ENCODE measurements around the gene ANAPC7.
"Not testable (repeated sequence)": the region's sequence is repeated elsewhere in the genome, so short reads cannot be mapped to it uniquely, and the experiment has no call there.

Gene ANAPC7

GRCh38 chr12:110373425-110373824 is 30.1 kb downstream of the ANAPC7 start:
- no peak for DNase-seq

- no peak for DNase-seq
These were observed 30.5 kb downstream of the ANAPC7 start for GRCh38 chr12:110373025-110373424.

- DNase-seq = no peak
These were observed 31.5 kb downstream of the ANAPC7 start for GRCh38 chr12:110372056-110372425.

GRCh38 chr12:110371408-110372055 is 32.0 kb downstream of the ANAPC7 start:
- no peak for DNase-seq

GRCh38 chr12:110370732-110371231 is 32.7 kb downstream of the ANAPC7 start:
- no peak for DNase-seq

- no peak for DNase-seq
These were observed 33.5 kb downstream of the ANAPC7 start for GRCh38 chr12:110369992-110370391.

- DNase-seq = no peak
These were observed 36.2 kb downstream of the ANAPC7 start for GRCh38 chr12:110367181-110367864.

GRCh38 chr12:110366321-110367142 is 37.0 kb downstream of the ANAPC7 start:
- no peak for DNase-seq

- no peak for DNase-seq
These were observed 37.8 kb downstream of the ANAPC7 start for GRCh38 chr12:110365489-110366320.

GRCh38 chr12:110361216-110361615 is 42.3 kb downstream of the ANAPC7 start:
- no peak for DNase-seq

GRCh38 chr12:110358384-110359097 is 45.0 kb downstream of the ANAPC7 start:
- not testable (repeated sequence) for DNase-seq

GRCh38 chr12:110355073-110355472 is 48.4 kb downstream of the ANAPC7 start:
- DNase-seq = peak in 1 of 2 experiments; percentile 27

GRCh38 chr12:110354172-110354780 is 49.2 kb downstream of the ANAPC7 start:
- no peak for DNase-seq

GRCh38 chr12:110353211-110353965 is 50.1 kb downstream of the ANAPC7 start:
- no peak for DNase-seq

GRCh38 chr12:110352401-110352800 is 51.1 kb downstream of the ANAPC7 start:
- no peak for DNase-seq

- DNase-seq = no peak
These were observed 52.4 kb downstream of the ANAPC7 start for GRCh38 chr12:110351119-110351518.

GRCh38 chr12:110349514-110350151 is 53.9 kb downstream of the ANAPC7 start:
- peak; percentile 21 to 36 for DNase-seq

GRCh38 chr12:110349096-110349495 is 54.4 kb downstream of the ANAPC7 start:
- DNase-seq = no peak

GRCh38 chr12:110348431-110349059 is 55.0 kb downstream of the ANAPC7 start:
- DNase-seq = no peak

GRCh38 chr12:110347767-110348166 is 55.7 kb downstream of the ANAPC7 start:
- DNase-seq = no peak

Data from activated CD4-positive, alpha-beta T cell treated with anti-CD3 and anti-CD28 coated beads, Interleukin-2, amount 50 U/mL, for 48 hours (primary cell).